KOPT-K1 (cell line): ENCODE data around the gene PRKCE.

Experiments
- H3K27ac ChIP-seq: fragments of 200-600 bp; sonication (generic); 2 replicates; pipeline ENCODE4 v1.5.1; 2016; ENCODE audit warnings: antibody characterized with exemption, mild to moderate bottlenecking, low read depth, low read length; ENCODE audit not compliant: poor library complexity, severe bottlenecking
- H3K36me3 ChIP-seq: fragments of 200-600 bp; sonication (generic); 2 replicates; pipeline ENCODE4 v1.5.1; 2017; ENCODE audit warnings: antibody characterized with exemption, mild to moderate bottlenecking, low read length, moderate library complexity; ENCODE audit not compliant: insufficient read depth
- H3K9me3 ChIP-seq: fragments of 200-600 bp; sonication (generic); 2 replicates; pipeline ENCODE4 v1.5.1; 2017; ENCODE audit warnings: antibody characterized with exemption, low read length, mild to moderate bottlenecking; ENCODE audit not compliant: insufficient read depth, poor library complexity, severe bottlenecking

PRKCE gene

DNA sequence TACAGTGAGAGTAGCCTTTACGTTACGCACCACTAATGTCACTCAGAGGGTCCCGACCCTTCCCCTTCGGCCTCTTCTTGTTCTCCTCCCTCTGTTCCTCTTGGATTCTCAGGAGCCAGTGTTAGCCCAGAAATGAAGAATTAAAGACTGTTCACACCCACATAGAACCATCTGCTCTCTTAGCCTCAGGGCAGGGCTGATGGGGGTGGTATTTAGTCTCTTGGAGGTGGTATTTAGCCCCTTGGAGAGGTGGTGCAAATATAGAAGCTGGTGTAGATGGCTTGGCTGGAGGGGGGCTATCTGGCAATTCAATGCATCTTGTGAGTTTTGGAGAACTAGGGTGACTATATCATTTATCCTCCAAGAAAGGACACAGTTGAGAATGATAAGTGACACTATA, 286.5 kb downstream of the PRKCE start:
- Histone ChIP-seq H3K9me3 (no peaks in the 10 kb centered on the region), H3K27ac (no peak overlapping the region), H3K36me3 (no peaks in the 10 kb centered on the region)

DNA sequence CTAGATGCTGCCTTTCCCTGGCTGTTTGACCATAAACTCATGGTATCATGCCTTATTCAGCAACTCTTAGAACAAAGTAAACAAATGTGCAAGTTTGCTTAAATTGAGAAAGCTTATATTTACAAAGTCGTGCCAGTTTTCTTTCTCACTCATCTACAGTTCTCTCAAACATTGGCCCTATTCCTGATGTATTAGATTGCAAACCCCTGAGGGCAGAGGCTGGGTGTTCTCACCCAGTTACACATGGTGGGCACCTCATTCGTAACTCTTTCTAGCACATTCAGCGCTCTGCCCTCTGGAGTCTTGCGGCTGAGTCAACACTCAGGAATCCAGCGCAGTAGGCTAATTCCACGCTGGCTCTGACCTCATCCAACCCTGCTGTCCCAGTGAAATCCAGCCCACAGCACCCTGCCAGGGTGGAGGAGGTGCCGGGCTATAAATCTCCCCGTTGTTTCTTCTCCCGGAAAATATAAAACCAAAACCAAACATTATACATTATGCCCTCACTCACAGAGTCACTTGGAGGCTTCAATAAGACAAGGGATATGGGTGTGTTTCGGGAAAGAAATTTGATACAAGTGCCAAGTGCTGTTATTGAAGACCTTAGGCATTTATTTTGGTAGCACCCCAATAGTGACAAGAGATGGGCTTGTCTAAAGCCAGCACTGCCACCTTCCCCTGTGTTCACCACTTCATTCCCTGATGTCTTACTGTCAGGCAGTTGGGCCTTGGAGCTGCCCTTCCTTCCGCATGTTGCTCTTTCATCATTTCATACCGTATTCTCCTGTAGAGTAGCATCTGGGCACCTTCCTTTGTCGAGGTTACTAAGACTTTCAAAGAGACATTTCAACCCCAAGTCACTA, 287.4 kb downstream of the PRKCE start:
- Histone ChIP-seq H3K27ac (no peak overlapping the region), H3K36me3 (no peaks in the 10 kb centered on the region), H3K9me3 (no peaks in the 10 kb centered on the region)

DNA sequence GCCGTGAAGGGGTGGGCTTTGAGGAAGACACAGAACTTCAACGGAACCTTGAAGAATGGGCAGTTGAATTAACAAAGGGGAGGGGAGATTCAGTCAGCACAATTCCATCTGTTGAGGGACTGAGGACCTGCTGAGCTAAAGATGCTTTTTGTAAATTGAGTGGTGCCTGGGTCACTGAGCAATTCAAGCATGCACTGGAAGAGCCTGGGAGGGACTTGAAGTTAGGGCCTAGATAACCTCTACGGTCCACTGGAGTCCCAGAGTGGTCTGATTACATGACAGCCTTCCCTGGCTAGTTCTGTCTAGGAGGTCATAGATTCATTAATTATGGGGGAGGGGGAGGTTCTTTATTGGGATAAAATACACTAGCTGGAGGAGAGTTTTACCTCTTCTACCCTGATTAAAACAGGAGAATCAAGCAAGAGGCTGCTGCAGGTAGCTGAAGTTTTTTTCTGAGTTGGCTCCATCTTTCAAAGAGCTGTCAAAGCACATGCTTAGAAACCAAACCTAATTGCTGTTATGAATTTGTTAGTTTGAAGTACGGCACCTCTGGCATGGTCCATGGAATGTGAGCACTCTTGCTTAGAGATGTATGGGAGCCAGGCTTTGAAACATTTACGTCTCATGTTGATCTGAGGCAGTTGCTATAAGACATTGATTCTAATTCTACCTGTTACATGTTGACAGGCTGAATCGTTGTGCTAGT, 290.2 kb downstream of the PRKCE start:
- no peaks in the 10 kb centered on the region for H3K9me3 ChIP-seq
- H3K27ac ChIP-seq = no peak overlapping the region
- H3K36me3 ChIP-seq = no peaks in the 10 kb centered on the region

DNA sequence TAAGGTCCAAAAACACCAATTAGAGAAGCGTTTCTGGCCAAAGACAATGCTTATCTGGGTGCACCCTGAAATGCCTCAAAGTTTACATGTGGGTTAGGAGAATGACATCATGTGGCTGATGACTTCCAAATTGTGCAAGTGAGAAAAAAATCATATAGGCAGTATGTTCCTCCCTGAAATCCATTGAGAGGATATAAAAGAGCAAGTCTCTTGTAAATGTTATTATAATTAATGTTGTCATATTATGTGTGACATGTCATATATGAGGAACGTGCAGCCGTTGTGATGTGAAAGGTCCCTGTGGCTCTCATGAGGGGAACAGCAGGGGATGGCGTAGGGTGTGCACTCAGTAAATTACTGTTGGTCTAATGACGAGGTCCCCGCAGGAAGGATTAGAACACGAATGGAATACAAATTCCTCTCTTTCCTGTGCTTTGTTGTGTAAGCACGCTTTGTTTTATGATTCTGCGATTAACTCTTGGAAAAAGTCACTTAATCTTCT, 290.8 kb downstream of the PRKCE start:
- Histone ChIP-seq H3K27ac (no peak overlapping the region), H3K9me3 (no peaks in the 10 kb centered on the region), H3K36me3 (no peaks in the 10 kb centered on the region)

DNA sequence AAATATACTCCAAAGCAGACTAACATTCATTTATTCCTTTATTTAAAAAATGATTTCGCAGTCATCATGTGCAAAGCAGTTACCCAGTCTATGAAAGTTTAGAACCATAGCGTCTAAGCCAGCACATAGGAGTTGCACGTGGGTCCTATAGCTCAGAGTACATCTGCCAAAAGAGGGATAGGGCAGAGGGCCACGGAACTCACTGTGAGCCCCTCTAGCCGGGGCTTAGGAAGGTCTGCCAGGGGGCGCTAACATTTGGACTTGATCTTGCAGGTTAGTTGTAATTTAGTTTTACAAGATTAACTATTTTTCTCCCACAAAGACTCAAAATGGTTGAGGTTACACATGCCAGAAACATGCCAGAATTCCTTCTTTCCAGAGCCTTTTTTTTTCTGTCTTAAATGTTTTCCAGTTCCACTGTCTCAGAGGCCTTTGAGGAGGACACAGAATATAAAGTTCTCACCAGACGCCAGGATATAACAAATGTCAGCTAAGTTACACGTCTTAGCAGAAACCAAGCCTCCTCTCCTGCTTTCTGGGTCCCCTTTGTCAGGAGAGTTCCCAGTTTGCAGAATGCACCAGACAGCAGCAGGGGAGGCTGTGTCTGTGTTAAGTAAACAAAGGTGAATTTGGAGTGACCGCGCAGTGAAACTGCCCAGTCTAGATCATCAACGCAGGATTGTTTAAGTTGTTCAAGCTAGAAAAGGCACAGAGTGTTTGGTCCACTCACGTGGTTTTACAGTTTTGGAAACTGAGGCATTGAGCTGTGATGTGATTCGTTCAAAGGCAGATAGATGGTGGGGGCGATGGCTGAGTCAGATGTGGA, 292.0 kb downstream of the PRKCE start:
- Histone ChIP-seq H3K36me3 (no peaks in the 10 kb centered on the region), H3K27ac (no peak overlapping the region), H3K9me3 (no peaks in the 10 kb centered on the region)

DNA sequence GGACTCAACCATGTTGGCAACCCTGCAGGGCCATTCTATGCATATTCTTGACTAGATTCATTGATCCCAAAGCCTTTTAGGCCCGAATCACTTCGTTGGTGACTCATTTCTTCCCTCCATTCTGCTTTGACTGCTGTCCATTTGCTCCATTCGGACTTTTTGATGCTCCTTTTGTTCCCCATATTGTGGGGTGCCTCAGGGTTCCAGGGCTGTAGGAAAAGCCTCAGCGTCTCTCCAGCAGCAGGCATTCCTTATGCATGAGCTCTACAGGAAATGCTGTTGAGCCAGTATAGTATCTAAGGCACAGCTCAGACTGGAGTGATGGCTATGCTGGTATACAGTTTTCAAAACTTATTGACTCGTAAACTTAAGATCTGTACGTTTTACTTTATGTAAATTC, 292.6 kb downstream of the PRKCE start:
- H3K36me3 ChIP-seq = no peaks in the 10 kb centered on the region
- H3K27ac ChIP-seq = no peak overlapping the region
- H3K9me3 ChIP-seq = no peaks in the 10 kb centered on the region

DNA sequence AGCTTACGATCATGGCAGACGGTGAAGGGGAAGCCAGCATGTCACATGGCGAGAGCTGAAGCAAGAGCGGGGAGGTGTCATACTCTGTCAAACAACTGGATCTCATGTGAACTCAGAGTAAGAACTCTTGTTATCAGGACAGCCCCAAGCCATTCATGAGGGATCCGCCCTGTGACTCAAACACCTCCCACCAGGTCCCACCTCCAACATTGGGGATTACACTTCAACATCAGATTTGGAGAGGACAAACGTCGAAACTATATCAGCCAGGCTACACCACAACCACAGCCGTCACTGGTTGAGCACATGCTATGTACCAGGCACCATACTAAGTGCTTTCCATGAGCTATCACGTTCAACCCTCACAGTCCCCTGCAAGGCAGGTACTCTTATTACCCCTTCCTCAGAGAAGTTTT, 293.8 kb downstream of the PRKCE start:
- H3K9me3 ChIP-seq = no peaks in the 10 kb centered on the region
- no peak overlapping the region for H3K27ac ChIP-seq
- H3K36me3 ChIP-seq = no peaks in the 10 kb centered on the region

DNA sequence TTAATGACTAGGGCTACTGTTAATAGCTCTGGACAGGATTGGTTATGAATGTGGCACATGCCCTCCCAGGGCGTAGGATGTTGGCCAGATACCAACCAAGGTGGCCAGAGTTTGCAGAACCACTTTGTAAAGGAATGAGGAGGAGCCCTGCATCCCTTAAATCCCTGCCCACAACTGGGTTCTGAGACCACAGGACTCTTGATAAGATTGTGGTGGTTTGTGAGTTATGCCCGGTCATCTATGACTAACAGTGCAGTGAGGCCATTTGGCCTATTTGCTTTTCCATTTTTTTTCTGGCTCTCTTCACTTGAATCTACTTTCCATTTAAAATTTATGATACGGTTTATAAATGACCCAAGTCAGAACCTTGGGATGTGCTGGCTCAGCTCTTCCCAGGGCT, 294.5 kb downstream of the PRKCE start:
- H3K9me3 ChIP-seq = no peaks in the 10 kb centered on the region
- H3K27ac ChIP-seq = no peak overlapping the region
- H3K36me3 ChIP-seq = no peaks in the 10 kb centered on the region

DNA sequence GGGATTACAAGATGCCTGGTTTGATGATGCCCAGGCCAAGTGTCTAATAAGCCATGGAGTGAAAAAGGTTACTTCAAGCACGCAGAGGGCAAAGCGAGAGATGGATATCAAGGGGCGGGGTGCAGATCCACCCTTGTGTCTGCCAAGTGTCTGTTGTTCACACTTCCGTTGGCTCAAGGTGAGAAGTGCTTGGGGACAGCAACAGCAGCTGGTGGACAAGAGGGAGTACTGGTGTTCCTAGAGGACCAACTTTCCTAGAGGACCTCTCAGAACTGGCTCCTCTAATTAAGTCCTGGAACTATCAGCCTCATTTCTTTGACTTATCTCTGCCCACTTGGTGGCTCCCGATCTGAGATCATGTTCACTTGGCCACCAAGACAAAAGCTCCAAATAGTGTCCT, 299.1 kb downstream of the PRKCE start:
- no peaks in the 10 kb centered on the region for H3K36me3 ChIP-seq
- H3K27ac ChIP-seq = no peak overlapping the region

DNA sequence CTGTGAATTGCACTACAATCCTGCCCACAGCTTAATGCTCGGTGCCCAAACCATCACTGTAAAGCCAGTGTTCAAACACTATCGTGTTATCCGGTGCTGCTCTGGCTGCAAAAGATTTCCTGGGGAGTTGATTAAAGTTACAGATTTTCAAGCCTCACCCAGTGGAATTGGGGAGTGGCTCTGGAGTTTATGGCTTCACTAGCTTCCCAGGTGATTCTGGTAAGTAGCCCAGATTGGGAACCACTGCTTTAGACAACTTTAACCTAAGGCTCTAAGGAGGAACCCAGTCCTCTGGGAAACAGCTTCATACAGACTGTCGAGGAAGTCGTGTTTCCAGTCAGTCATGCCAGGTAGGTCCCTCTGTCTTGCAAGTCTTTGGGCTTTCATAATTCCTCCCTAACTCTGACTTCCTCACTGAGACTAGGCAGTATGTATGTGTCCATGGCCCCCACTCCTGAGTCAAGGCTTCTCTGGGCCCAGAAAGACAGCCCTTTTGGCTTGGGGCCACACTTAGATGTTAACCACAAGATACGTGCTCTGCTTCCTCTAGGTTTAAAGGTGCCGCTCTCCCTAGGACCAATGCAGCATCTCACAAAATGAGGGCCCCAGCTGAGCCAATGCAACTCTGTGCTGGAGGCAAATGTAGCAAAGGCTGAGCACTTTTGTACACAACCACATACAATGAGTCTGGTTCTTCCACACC, 299.7 kb downstream of the PRKCE start:
- Histone ChIP-seq H3K27ac (peak overlapping the region; percentile 18), H3K9me3 (no peaks in the 10 kb centered on the region)

More for the DNA sequence above, 299.1 kb downstream of the PRKCE start:
- no peaks in the 10 kb centered on the region for H3K9me3 ChIP-seq

DNA sequence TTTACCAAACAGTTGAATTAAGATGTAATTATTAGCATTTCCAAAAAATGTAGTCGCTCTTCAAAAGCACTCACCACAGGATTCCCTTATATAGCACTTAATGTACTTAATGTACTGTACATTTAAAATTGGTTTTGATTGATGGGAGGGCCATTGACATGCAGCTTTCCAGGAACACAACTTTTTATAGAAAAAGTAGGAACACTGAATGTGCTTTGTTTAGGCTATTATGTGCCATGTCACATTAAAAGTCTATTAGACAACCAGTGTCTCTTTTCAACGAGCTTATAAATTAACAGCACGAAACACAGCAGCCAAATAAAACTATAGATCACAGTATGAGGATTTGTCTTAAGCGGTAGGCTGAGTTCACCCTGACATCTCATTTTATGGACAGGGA, 301.1 kb downstream of the PRKCE start:
- no peaks in the 10 kb centered on the region for H3K36me3 ChIP-seq

More for the DNA sequence above, 299.7 kb downstream of the PRKCE start:
- no peaks in the 10 kb centered on the region for H3K36me3 ChIP-seq

DNA sequence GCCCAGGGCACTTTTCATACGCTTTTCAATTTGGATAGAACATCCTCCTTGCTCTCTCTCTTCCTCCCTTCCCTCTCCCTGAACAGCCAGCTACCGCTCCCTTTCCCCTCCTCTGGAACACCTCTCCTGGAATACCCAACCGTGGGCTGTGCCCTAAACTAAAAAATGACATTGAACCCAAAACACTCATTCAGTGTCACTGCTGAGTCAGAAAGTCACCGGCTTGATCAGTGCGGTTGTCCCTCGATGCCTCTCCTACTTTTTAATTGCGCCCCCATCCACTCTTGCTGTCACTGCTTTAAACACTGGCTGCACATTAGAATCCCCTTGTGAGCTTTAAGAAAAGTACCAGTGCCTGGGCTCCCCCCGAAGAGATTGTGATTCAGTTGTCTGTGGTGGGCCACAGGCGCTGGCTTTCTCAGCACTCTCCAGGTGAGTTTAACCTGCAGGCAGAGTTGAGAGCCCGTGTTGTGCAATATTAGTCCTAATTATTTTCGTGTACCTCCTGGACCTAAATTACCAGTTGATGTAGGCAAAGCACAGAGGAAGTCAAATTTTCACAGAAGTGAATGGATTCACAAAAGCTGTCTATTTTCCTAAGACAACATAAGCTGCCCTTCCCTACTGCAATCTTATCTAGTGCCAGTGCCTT, 302.0 kb downstream of the PRKCE start:
- Histone ChIP-seq H3K27ac (no peak overlapping the region), H3K36me3 (no peaks in the 10 kb centered on the region), H3K9me3 (no peaks in the 10 kb centered on the region)

More for the DNA sequence above, 301.1 kb downstream of the PRKCE start:
- Histone ChIP-seq H3K27ac (no peak overlapping the region), H3K9me3 (no peaks in the 10 kb centered on the region)

DNA sequence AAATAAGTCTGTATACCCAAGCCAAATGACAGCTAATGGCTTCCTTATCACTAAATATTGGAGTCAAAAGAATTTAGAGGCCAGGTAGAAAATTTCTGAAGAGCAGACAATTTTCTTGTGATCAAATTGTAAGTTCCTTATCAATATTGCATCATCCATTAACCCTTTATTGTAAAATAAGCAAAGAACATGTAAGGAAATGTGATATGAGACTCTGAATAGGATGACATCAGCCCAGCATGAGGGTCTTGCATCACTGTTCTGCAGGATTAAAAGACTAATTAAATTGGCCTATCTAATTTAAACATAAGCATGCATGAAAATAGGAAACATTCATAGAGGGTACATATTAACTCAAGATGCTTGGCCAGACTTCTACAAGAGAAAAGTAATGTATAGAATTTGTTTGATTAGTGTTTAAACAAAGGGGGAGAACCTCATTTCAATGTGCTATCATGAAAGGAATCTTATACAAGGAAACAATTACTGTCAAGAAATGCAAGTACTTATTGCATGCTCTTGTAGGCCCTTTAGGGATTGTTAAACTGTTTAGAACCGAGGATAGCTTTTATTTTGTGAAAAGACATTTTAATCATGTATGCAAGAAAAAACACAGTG, 302.9 kb downstream of the PRKCE start:
- no peak overlapping the region for H3K27ac ChIP-seq
- H3K9me3 ChIP-seq = no peaks in the 10 kb centered on the region
- no peaks in the 10 kb centered on the region for H3K36me3 ChIP-seq
